ENCODE data around the gene TMEM117. TPM values are rescaled to one million over a fixed set of nuclear protein-coding genes. Genes with fewer than 3 reads are reported as not detected.

The TMEM117 gene
- total RNA-seq, 4 donors from 2014 or later: 13.9 to 34.1 (median 29.1) TPM

DNA sequence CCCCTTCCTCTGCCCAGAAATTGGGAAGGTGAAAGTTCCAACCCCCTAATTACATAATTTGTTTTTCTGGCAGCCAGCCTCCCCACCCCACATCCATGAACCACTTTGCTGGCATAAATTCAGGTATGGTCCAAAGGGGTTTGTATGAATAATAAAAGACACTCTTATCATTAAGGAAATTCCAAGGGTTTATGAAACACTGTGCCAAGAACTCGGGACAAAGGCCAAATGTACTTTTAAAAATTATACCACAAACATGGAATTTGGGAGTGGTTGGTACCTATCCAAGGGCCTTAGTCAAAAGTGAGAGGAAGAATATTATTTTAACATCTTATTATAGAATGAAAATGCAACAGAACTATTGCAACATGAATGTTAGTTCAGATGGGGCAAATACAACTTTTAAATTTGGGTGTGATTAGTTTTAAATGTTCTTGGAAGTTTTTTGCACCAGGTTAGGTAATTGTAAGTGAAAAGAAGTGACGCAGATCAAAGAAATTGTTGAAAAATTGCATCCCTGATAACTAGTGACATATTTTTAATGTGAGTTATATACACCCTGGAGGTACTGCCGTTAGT, 217.8 kb downstream of the TMEM117 start:
- H3K4me1 ChIP-seq: peaks cover 12% of the 10 kb centered on the region
- TF ChIP-seq POLR2A (IDR thresholded peaks at IDR 0.05): no peak
- TF ChIP-seq, protein P1, sequence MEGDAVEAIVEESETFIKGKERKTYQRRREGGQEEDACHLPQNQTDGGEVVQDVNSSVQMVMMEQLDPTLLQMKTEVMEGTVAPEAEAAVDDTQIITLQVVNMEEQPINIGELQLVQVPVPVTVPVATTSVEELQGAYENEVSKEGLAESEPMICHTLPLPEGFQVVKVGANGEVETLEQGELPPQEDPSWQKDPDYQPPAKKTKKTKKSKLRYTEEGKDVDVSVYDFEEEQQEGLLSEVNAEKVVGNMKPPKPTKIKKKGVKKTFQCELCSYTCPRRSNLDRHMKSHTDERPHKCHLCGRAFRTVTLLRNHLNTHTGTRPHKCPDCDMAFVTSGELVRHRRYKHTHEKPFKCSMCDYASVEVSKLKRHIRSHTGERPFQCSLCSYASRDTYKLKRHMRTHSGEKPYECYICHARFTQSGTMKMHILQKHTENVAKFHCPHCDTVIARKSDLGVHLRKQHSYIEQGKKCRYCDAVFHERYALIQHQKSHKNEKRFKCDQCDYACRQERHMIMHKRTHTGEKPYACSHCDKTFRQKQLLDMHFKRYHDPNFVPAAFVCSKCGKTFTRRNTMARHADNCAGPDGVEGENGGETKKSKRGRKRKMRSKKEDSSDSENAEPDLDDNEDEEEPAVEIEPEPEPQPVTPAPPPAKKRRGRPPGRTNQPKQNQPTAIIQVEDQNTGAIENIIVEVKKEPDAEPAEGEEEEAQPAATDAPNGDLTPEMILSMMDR (IDR thresholded peaks at IDR 0.05): no peak
- no peak for TF ChIP-seq EP300 (IDR thresholded peaks at IDR 0.05)
- TF ChIP-seq POLR2AphosphoS5 (IDR thresholded peaks at IDR 0.05): no peak
- no peaks in the 10 kb centered on the region for H3K27me3 ChIP-seq
- H3K9me3 ChIP-seq: no peaks in the 10 kb centered on the region
- no peak overlapping the region for H3K4me3 ChIP-seq
- WGBS: 30% methylated on average over 3 of the region's 3 CpGs
- H3K27ac ChIP-seq: no peak overlapping the region
- no peaks in the 10 kb centered on the region for H3K36me3 ChIP-seq
- no peak for DNase-seq (ENCODE audit: low spot score in 2 of 2)

DNA sequence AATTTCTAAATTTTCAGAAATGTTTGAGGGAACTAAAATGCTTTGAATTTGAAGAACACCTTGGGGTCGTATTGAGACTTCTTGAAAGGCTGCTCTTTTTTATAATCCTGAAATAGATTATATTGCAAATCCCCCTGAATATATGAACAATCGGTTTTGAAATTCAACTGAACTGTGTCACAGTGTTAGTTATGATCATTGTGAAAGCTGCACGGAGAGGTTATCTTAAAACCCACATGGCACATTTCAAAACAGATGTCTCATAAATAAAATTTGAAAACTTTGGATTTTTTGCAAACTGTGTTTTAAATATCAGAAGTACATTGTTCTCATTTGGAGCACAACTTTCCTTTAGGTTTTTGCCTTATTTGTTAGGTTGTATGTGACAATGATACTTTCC, 218.4 kb downstream of the TMEM117 start:
- H3K27ac ChIP-seq: no peak overlapping the region
- H3K36me3 ChIP-seq: no peaks in the 10 kb centered on the region

DNA sequence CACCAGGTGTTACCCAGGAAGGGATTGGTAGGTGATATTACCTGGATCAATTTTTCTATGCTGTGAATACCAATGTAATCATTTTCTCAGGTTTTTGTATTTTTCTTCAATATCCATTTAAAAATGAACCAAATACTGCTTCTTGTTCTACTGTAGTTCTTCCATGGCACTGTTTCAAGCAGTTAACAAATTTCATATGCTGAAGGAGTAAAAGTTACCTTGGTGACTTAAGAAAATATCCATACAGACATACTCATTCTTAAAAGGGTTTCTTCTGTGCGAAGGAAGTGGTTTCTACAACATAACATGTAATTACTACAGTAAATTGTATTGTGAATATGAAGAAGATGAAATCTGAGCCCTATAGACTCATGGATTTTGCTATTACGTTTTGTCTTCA, 222.5 kb downstream of the TMEM117 start:
- H3K9me3 ChIP-seq: no peaks in the 10 kb centered on the region
- no peaks in the 10 kb centered on the region for H3K27me3 ChIP-seq
- no peak overlapping the region for H3K4me3 ChIP-seq
- DNase-seq (ENCODE audit: low spot score in 2 of 2): no peak
- H3K36me3 ChIP-seq: no peaks in the 10 kb centered on the region
- H3K4me1 ChIP-seq: peaks cover 4% of the 10 kb centered on the region
- H3K27ac ChIP-seq: no peak overlapping the region
- no peak for TF ChIP-seq EP300 (IDR thresholded peaks at IDR 0.05)
- TF ChIP-seq, protein P1 (IDR thresholded peaks at IDR 0.05): no peak
- no peak for TF ChIP-seq POLR2A (IDR thresholded peaks at IDR 0.05)
- no peak for TF ChIP-seq POLR2AphosphoS5 (IDR thresholded peaks at IDR 0.05)
- 86% methylated on average over 2 of the region's 2 CpGs for WGBS

More for the DNA sequence above, 218.4 kb downstream of the TMEM117 start:
- Histone ChIP-seq H3K4me3 (no peak overlapping the region), H3K4me1 (peaks cover 12% of the 10 kb centered on the region), H3K9me3 (no peaks in the 10 kb centered on the region), H3K27me3 (no peaks in the 10 kb centered on the region)
- TF ChIP-seq POLR2A (IDR thresholded peaks at IDR 0.05) (no peak), POLR2AphosphoS5 (IDR thresholded peaks at IDR 0.05) (no peak), EP300 (IDR thresholded peaks at IDR 0.05) (no peak)
- TF ChIP-seq, protein P1 (IDR thresholded peaks at IDR 0.05): no peak
- 75% methylated on average over 3 of the region's 3 CpGs for WGBS
- no peak for DNase-seq (ENCODE audit: low spot score in 2 of 2)

DNA sequence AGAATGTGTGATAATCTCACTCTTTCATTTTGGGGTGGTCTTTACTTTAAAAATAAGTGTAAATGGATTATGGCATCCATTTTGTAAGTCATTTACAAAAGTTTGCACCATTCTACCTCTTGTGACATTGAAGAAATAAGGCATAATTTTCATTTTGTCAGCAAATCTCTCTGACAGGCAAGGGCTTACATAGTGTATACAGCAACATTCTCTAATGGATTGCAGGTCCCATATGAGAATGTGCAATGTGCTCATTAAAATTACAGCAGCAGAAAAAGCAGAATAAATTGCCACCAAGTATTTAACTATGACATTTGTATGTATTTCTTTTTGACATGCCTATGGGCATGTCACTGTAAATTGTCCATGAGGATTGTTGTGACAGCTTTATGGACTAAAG, 223.6 kb downstream of the TMEM117 start:
- H3K36me3 ChIP-seq: no peaks in the 10 kb centered on the region
- H3K4me3 ChIP-seq: no peak overlapping the region
- no peak for DNase-seq (ENCODE audit: low spot score in 2 of 2)
- H3K27ac ChIP-seq: no peak overlapping the region
- H3K27me3 ChIP-seq: no peaks in the 10 kb centered on the region
- H3K9me3 ChIP-seq: no peaks in the 10 kb centered on the region
- TF ChIP-seq EP300 (IDR thresholded peaks at IDR 0.05) (no peak), POLR2AphosphoS5 (IDR thresholded peaks at IDR 0.05) (no peak), POLR2A (IDR thresholded peaks at IDR 0.05) (no peak)
- TF ChIP-seq, protein P1 (IDR thresholded peaks at IDR 0.05): no peak
- H3K4me1 ChIP-seq: no peaks in the 10 kb centered on the region

DNA sequence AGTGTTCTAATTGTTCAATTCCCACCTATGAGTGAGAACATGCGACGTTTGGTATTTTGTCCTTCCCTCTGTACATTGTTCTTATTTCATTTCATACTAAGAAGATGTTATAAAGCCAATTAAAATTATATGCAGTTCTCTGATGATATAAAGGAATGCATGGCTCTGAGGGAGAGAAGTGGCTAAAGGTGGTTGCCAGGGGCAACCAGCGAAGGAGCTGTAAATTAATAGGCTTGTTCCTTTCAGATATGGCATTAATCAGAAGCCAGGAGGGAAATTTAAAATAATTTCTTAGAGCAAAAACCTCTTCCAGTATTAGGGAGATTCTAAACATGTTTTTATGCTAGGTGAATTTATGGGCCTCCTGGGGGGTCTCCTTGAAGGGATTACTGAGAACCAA, 227.8 kb downstream of the TMEM117 start:
- no peak overlapping the region for H3K27ac ChIP-seq
- no peak for DNase-seq (ENCODE audit: low spot score in 2 of 2)
- H3K27me3 ChIP-seq: no peaks in the 10 kb centered on the region
- no peaks in the 10 kb centered on the region for H3K36me3 ChIP-seq
- no peak overlapping the region for H3K4me3 ChIP-seq
- H3K4me1 ChIP-seq: no peaks in the 10 kb centered on the region
- no peaks in the 10 kb centered on the region for H3K9me3 ChIP-seq
- TF ChIP-seq EP300 (IDR thresholded peaks at IDR 0.05): no peak
- no peak for TF ChIP-seq POLR2A (IDR thresholded peaks at IDR 0.05)
- TF ChIP-seq, protein P1 (IDR thresholded peaks at IDR 0.05): no peak
- no peak for TF ChIP-seq POLR2AphosphoS5 (IDR thresholded peaks at IDR 0.05)
- 90% methylated on average over 3 of the region's 3 CpGs for WGBS
